ENCODE data around the gene BACE1-AS.

- TF ChIP-seq CTCF (conservative IDR thresholded peaks at IDR 0.05; ENCODE audit: low read depth, low read length): no peak
- no peak for TF ChIP-seq EZH2phosphoT487 (IDR thresholded peaks at IDR 0.05; ENCODE audit: borderline replicate concordance, low read length)
- no peak for TF ChIP-seq EZH2 (IDR thresholded peaks at IDR 0.05; ENCODE audit: low read length, unreplicated experiment)
These were observed 7.0 kb downstream of the BACE1-AS start for GRCh38 chr11:117298195-117298594.
